Mesothelial cell of epicardium (in vitro differentiated cells): ENCODE results near the gene FZD7. TPM values are rescaled to one million over a fixed set of nuclear protein-coding genes. Genes with fewer than 3 reads are reported as not detected.

Experiments
- DNase-seq, 2 experiments: peaks; one replicate each; pipeline ENCODE4 v3.0.0; 2021; ENCODE audit warnings: low spot score in 2 of 2; ENCODE audit not compliant: unreplicated experiment in 2 of 2
- H3K27ac Mint-ChIP-seq: 2 replicates; pipeline ENCODE4 v1.8.0; 2021; ENCODE audit warnings: mixed read lengths
- H3K27me3 Mint-ChIP-seq: 2 replicates; pipeline ENCODE4 v1.8.0; 2021; ENCODE audit warnings: low read depth, mixed read lengths
- H3K36me3 Mint-ChIP-seq: 2 replicates; pipeline ENCODE4 v1.8.0; 2021; ENCODE audit warnings: mixed read lengths
- H3K4me1 Mint-ChIP-seq: 2 replicates; pipeline ENCODE4 v1.8.0; 2021; ENCODE audit warnings: mixed read lengths
- H3K4me3 Mint-ChIP-seq: 2 replicates; pipeline ENCODE4 v1.8.0; 2021; ENCODE audit warnings: mild to moderate bottlenecking, moderate library complexity, mixed read lengths
- H3K9me3 Mint-ChIP-seq: 2 replicates; pipeline ENCODE4 v1.8.0; 2021; ENCODE audit warnings: mixed read lengths
- total RNA-seq: library from RNA; stranded (reverse); gene quantifications from 3 replicates; pipeline ENCODE4 v1.2.1, GENCODE V29; 2021
- TF ChIP-seq, protein P1 (sequence below): fragments of 200-600 bp; sonication (generic); IDR thresholded peaks from one replicate; pipeline ENCODE4 v1.5.0; 2021; ENCODE audit warnings: antibody characterized with exemption; ENCODE audit not compliant: unreplicated experiment

The FZD7 gene
- total RNA-seq, 1 donor from 2014 or later: 132 TPM

DNA sequence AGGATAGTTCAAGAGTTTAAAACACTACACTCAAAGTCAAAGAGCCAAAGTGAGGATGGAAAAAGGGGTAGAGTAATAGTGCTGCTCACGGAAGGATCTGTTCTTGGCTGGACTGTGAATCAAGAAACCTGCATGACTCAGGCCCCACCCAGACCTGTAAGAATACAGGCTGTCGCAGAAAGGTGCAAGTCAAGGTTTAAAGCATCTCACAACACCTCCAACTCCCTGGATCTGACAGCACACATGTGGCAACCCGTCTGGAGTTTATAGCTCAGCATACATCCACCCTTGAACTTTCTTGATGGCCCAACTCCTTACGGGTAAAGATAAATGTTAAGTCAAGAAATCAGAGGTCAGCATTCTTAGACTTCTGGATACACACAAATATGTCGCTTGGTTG lies 45.7 kb downstream of the FZD7 start:
- H3K4me1 Mint-ChIP-seq: peaks cover 11% of the 10 kb centered on the region
- TF ChIP-seq, protein P1, sequence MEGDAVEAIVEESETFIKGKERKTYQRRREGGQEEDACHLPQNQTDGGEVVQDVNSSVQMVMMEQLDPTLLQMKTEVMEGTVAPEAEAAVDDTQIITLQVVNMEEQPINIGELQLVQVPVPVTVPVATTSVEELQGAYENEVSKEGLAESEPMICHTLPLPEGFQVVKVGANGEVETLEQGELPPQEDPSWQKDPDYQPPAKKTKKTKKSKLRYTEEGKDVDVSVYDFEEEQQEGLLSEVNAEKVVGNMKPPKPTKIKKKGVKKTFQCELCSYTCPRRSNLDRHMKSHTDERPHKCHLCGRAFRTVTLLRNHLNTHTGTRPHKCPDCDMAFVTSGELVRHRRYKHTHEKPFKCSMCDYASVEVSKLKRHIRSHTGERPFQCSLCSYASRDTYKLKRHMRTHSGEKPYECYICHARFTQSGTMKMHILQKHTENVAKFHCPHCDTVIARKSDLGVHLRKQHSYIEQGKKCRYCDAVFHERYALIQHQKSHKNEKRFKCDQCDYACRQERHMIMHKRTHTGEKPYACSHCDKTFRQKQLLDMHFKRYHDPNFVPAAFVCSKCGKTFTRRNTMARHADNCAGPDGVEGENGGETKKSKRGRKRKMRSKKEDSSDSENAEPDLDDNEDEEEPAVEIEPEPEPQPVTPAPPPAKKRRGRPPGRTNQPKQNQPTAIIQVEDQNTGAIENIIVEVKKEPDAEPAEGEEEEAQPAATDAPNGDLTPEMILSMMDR: no peak
- DNase-seq: no peak
- peaks cover 7% of the 10 kb centered on the region for H3K9me3 Mint-ChIP-seq
- H3K27me3 Mint-ChIP-seq: no peaks in the 10 kb centered on the region
- H3K27ac Mint-ChIP-seq: no peak overlapping the region
- H3K4me3 Mint-ChIP-seq: no peak overlapping the region
- H3K36me3 Mint-ChIP-seq: peaks cover 6% of the 10 kb centered on the region

DNA sequence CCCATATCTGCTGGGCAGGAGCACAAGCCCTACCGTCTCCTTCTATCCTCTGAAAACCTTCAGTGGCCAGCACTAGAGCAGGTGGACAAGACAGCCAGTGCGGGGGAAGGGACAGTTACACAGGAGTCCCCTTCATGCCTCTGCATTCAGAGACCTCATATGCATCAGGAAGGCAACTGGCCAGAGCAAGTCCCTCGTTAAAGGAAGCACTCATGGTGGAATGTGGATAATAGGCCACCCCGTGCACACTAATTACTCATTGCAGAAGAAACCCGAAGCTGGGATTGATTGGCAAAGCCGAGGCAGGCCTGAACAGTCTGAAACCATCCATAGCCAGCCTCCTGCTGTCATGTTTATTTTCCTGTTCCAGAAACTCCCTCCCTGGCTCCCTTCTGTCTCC lies 50.6 kb downstream of the FZD7 start:
- H3K4me3 Mint-ChIP-seq: no peak overlapping the region

More for the DNA sequence above, 50.6 kb downstream of the FZD7 start:
- Mint-ChIP-seq H3K9me3 (peaks cover 7% of the 10 kb centered on the region), H3K27ac (no peak overlapping the region), H3K27me3 (no peaks in the 10 kb centered on the region), H3K4me1 (peaks cover 13% of the 10 kb centered on the region), H3K36me3 (peaks cover 6% of the 10 kb centered on the region)
- TF ChIP-seq, protein P1: no peak
- no peak for DNase-seq

Other genes with a start within 250 kb of the FZD7 start
- 6.8 to 7.3 TPM (median 7.2 TPM) in 3 replicates for gene CDK15, start 227.3 kb upstream of the FZD7 start, total RNA-seq
- gene KIAA2012, start 39.4 kb downstream of the FZD7 start, total RNA-seq: 0.24 to 0.45 TPM (median 0.25 TPM) in 3 replicates
- gene SUMO1, start 204.7 kb downstream of the FZD7 start, total RNA-seq: 106 to 113 TPM (median 110 TPM) in 3 replicates
- 81.5 to 84.0 TPM (median 83.0 TPM) in 3 replicates for gene NOP58, start 231.9 kb downstream of the FZD7 start, total RNA-seq